ENCODE measurements around the gene TBX18.
A peak's percentile ranks its signal among the peaks of the same experiment; 100 is the strongest.

TBX18 gene

DNA sequence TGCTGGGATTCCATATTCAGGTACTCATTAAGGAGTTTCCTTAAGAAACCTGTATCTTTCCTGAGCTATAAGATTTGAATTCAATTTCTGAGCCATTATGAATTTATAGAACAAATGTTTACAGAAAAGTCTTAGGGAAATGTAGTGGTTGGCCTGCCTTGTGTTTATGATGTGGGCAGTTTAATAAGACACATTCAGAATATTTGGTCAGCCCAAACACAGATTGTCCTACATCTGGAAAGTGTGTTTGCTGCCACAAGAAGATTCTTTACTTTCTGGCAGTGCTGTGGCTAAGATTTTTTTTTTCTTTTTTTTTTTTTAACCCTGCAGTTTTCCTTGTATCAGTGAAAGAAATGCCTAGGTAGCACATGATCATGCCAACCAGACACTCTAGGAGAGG, 15.2 kb downstream of the TBX18 start:
- no peak for DNase-seq (ENCODE audit: low read depth in 2 of 3, low spot score in 1 of 3)

- DNase-seq (ENCODE audit: low read depth in 2 of 3, low spot score in 1 of 3): no peak
Measured at GRCh38 chr6:84748376-84748775, 16.0 kb downstream of the TBX18 start.

DNA sequence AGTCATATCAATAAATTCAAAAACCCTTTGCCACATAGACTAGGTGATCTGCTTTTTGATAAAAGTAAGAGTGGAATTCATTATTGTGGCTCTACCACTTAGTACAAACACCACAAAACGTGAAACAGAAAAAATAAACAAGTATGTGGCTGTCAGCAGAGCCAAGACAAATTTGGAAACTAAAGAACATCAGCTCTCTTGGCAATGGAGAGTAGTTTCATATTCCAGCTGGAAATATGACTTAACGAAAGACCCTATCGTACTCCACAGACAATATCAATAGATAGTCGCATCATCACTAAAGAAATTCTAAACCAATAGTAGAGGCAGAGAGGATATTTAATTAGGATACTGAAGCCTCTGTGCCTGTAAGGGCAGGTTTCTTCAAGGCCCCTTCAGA, 20.8 kb downstream of the TBX18 start:
- DNase-seq (ENCODE audit: low read depth in 2 of 3, low spot score in 1 of 3): no peak

- no peak for DNase-seq (ENCODE audit: low read depth in 2 of 3, low spot score in 1 of 3)
Measured at GRCh38 chr6:84740385-84740784, 24.0 kb downstream of the TBX18 start.

GRCh38 chr6:84739866-84740208, 24.6 kb downstream of the TBX18 start:
- no peak for DNase-seq (ENCODE audit: low read depth in 2 of 3, low spot score in 1 of 3)

DNA sequence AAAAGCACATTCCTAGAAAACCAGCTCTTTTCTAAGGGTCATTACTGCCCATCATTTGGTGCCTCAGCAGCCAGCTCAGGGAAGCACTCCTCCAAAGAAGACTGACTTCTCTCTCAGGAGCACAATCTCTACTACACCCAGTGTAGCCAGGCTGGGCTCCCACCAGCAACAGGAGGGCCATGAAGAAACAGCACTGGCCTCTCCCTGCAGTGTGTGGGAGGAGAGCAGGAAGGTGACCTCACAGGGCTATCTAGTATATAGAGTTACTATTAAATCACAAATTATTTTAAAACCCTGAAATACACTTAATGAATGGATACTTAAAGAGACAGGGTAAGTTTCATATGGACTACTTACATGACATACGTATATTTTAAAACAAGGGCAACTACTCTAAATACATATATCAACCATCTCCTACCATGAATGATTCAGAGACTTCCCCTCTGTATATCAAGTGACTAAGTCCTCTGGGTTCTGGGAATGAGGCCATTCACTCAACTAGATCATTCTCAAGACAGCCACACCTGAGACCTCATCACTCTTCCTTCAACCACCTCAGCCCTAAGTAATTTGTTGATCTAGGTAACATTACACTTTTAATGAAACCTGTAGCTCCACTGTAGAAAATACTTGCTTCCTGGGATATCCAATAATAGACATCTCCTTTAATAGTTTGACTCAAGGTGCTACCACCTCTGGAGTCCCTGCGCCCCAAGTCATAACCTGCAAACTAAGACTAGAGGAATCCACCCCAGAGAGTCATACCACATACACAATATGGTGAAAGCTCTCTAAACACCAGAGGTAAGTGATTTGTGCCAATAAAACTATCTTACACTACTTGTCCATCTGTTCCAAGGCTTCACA, 25.2 kb downstream of the TBX18 start:
- DNase-seq (ENCODE audit: low read depth in 2 of 3, low spot score in 1 of 3): no peak

- DNase-seq (ENCODE audit: low read depth in 2 of 3, low spot score in 1 of 3): no peak
Measured at GRCh38 chr6:84733889-84734288, 30.5 kb downstream of the TBX18 start.

GRCh38 chr6:84731901-84732300, 32.5 kb downstream of the TBX18 start:
- no peak for DNase-seq (ENCODE audit: low read depth in 2 of 3, low spot score in 1 of 3)

DNA sequence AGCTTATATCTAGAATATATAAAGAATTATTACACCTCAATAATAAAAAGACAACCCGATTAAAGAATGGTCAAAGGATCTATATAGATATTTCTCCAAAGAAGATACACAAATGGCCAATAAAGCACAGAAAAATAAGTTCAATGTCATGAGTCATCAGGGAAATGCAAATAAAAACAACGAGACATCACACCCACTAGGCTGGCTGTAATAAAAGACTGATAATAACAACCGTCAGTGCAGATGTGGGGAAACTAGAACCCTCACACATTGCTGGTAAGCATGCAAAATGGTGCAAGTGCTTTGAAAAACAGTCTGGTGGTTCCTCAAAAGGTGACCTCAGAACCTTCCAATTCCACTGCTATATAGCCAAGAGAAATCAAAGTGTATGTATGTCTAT, 33.0 kb downstream of the TBX18 start:
- DNase-seq (ENCODE audit: low read depth in 2 of 3, low spot score in 1 of 3): no peak

DNA sequence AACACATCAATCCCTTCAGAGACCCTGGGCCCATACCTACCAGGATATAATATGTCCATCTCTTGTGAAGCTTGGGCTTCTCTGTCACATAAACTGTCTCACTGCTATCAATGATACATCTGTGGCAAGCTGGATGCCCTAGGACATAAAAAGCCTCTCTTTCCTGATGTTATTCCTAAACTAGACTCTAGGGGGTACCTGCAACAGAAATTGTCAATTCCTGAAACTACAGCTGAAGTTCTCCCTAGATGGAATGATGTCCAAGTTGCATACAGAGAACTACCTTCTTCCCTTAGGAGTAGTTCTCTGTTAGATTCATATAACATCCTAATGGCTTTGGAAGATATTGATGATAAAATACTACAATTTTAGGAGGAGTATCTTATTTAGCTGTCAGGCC, 35.8 kb downstream of the TBX18 start:
- DNase-seq (ENCODE audit: low read depth in 2 of 3, low spot score in 1 of 3): no peak

- no peak for DNase-seq (ENCODE audit: low read depth in 2 of 3, low spot score in 1 of 3)
Measured at GRCh38 chr6:84719152-84719551, 45.2 kb downstream of the TBX18 start.

DNA sequence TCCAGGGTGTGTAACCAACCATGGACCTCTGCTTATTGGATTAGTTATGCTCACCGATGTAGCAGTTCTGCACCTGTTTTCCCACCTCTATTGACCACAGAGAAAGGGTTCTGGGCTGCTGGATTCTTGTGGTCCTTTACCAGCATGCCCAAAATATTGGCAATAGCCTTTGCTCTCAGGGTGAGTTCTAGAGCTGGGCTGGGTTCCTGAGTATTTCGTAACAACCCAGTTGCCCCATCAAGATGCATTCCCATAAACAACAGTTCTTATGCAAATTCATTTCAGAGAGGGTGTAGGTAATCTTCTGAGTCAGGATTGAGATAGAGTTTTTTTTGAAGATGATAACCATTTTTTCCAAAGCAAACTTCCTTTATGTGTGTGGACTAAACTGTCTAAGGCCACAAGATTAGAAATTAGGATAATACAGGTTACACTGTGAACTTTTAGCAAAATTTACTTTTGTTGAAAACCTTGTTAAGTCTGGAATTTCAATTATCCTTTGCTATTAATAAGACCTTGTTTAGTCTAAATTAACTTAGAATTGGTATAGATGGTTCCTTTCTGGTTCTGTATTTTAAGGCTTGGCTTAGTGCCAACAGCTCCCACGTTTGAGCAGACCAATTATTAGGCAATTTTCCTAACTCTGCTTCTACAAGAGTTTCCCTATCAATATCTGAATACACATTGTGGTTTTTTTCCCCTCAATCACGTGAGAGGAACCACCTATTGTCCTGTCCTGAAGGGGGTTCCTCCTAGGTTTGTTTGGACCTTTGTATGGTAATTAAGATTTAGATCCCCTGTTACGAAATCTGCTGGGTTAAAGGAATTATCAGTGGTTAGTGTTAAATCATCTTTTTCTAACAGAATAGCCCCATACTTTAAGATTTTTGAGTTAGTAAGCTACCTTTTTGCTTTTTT, 46.1 kb downstream of the TBX18 start:
- no peak for DNase-seq (ENCODE audit: low read depth in 2 of 3, low spot score in 1 of 3)

GRCh38 chr6:84709121-84709520, 55.3 kb downstream of the TBX18 start:
- no peak for DNase-seq (ENCODE audit: low read depth in 2 of 3, low spot score in 1 of 3)

DNA sequence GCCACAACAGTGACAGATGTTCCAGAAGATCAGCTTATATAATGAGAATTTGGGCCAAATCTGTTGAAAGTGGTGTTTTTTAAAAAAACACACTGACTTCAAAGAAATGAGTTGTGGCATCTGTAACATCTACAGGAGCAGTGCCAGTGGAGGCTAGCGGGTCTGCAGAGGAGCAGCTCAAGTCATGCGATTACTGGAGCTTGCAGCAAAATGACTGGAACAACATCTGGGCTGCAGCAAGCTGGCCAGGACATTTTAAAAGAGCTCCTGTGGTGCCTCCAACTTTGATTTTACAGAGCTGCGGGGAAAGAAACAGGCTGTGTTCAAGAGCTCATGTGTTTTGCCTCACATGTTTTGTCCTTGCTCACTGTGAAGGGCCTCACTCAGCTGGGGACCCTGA, 57.2 kb downstream of the TBX18 start:
- no peak for DNase-seq (ENCODE audit: low read depth in 2 of 3, low spot score in 1 of 3)

DNA sequence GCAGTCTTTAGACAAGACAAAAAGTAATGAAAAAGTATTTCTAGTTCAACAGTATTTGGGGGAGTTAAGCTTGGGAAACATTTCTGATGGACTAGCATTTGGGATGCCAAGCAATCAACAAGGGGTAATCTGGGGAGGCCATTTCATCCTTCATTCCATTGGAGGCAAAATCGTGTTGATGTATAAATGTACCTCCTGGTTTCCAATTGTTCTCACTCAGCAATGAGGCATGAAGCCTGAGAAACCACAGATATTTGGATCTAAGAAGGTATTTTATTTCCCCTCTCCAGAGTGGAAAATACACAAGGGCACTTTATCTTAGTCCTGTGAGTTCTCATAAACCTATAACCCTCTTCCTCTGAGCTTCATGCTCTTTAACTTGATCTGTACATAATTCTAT, 68.2 kb downstream of the TBX18 start:
- DNase-seq (ENCODE audit: low read depth in 2 of 3, low spot score in 1 of 3): no peak

- DNase-seq (ENCODE audit: low read depth in 2 of 3, low spot score in 1 of 3): no peak
Measured at GRCh38 chr6:84691978-84692623, 72.3 kb downstream of the TBX18 start.

- no peak for DNase-seq (ENCODE audit: low read depth in 2 of 3, low spot score in 1 of 3)
Measured at GRCh38 chr6:84688141-84688873, 76.1 kb downstream of the TBX18 start.

GRCh38 chr6:84687431-84687830, 77.0 kb downstream of the TBX18 start:
- no peak for DNase-seq (ENCODE audit: low read depth in 2 of 3, low spot score in 1 of 3)

- peak in 1 of 3 donors; percentile 9 for DNase-seq (ENCODE audit: low read depth in 2 of 3, low spot score in 1 of 3)
Measured at GRCh38 chr6:84685983-84686584, 78.3 kb downstream of the TBX18 start.

- DNase-seq (ENCODE audit: low read depth in 2 of 3, low spot score in 1 of 3): no peak
Measured at GRCh38 chr6:84681693-84682326, 82.6 kb downstream of the TBX18 start.

All from stimulated activated CD4-positive, alpha-beta T cell treated with anti-CD3 and anti-CD28 coated beads, Interleukin-12 subunit alpha, Interleukin-12 subunit beta, amount 100 ng/mL, for 48 hours (primary cell).